ENCODE data around the gene INHBE.
A peak's percentile ranks its signal among the peaks of the same experiment; 100 is the strongest.
"Not testable (repeated sequence)": the region's sequence is repeated elsewhere in the genome, so short reads cannot be mapped to it uniquely, and the experiment has no call there.

The INHBE gene

DNA sequence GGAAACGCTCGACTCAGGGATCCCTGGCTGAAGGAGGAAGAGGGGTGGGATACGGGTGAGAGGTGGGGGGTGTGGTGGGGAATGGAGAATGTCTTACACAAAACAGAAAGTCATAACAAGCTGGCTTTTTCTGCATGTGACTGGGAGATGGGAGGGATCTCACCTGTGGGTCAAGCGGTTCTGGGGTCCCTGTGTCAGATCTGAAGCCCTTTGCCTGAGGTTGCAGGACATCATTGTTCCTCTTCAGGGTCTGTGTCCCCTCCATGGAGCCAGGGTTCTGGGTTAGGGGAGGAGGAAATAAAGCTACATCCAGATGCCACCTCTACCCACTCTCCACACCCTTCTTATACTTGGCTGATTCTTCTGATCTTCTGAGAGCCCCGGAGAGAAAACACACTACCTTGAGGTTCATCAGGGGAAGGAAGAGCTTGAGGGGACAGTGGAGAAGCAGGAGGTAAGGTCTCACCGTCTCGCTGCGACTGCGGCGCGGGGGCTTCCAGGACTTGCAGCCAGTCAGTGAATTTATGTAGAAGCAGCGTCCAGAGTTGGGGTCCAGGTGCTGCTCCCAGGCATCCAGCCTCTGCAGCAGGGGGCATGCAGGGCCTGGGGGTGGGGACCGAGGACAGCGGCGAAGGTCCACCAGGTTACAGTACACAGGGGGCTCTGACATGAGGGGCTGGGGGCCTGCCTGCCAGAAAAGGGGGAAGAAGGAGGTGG, 22.0 kb downstream of the INHBE start:
- no peak for DNase-seq

DNA sequence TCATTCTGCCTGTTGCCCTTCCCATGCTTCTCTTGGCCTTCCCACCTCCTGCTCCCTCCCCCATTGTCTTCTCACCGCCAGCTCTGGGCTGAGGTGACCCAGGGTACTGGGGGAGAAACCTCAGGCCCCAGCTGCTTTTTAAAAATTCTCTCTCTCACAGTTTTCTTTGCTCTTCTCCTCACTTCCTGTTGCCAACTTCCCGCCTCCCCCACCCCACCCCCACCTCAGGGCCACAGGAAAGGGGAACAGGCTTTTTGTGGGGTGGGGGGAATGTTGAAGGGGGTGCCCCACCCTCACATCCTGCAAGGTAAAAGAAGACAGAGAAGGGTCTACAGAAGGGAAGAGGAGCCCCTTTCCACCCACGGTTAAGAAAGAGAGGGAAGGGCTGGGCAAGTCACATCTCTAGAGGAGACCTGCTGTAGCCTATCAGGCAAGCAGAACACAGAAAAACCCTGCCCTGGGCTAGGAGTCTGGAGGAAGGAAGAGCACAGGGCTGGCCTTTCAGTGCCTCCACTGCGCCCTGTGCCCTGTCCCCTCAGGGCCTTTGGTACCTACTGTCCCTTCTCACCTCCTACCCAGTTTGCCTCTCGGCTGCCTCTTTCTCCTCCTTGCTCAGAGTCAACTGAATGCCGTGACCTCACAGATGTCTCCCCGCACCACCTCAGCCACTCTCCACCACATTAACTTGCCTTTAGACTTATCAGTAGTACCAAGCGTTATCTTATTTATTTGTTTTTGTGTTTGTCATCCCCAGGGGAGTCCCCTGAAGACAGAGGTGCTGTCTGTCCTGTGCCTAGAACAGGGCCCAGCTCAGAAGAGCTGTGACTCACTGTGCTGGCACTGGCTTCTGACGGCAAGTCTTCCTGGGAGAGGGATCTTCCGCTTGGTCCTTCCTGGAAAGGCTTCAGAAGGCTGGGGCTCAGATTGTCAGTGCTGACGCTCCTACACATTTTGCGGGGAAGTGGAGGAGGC, 22.9 kb downstream of the INHBE start:
- peak; percentile 82 for DNase-seq

DNA sequence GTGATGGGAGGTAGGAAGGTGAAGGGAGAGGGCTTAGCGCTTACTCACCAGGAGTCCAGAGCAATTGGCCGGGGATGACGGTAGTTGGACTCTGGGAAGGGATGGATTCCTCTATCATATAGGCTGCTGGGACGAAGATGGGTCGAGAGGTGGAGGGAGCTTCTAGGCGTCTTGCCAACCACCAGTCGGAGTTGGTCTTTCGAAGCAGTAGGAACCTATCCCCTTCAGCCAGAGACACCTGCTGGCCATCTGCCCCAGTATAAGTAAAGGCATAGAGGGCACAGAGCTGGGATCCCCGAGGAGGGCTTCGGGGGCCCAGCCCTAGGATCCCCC, 23.9 kb downstream of the INHBE start:
- DNase-seq: no peak

DNA sequence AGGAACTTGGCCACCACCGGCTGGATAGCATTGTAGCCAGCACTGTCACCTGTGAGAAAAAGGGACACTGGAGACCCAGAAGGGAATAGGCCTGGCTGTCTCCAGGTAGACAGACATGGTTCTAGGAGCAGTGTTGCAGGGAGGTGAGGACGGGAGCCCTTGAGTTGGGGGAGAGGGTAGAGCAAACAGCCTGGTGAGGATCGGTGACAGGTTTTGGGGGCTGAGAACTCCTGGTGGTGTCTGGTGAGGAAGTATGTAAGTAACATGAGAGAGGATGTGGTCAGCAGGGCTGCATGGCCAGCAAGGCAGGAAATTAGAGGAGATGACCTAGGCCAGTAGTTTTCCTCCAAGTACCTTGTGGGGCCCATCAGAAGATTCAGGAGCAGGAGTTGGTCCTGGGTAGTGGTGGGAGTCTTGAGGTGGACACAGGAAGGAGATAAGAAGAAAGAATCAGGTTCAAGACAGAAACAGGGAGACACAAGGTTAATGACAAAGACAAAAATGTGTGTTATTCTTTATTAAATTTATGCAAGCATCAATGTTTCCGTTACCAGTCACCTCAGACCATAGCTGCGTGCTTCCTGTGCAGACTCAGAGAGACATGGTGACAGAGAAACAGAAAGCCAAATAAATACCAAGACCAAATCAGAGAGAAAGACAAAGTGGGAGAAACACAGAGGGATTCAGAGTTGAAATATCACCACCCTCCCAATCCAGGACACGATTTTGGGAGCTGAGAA, 24.4 kb downstream of the INHBE start, which contains the start of gene ARHGAP9:
ARHGAP9 (minus strand) TSS at position 491 of the 740 bp plus-strand sequence; CDS start at position 31, 460 bp downstream.
- peak; percentile 65 for DNase-seq

DNA sequence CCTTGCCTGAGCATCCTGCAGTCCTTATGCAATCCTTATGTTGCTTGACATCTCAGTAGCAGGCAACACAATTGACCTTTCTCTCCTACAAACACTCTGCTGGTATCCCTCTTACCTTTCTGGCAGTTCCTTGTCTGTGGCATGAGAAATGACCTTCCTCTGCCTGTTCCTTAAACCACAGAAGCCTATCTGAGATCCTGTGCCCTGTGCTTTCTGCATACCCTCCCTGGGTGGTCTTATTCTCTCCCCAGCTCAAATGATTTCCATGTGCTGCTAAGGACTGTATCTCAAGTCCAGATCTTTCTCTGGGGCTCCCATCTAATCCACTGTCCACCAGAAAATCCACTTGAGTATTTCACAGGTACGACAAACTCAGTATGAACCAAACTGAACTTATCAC, 26.6 kb downstream of the INHBE start:
- no peak for DNase-seq

DNA sequence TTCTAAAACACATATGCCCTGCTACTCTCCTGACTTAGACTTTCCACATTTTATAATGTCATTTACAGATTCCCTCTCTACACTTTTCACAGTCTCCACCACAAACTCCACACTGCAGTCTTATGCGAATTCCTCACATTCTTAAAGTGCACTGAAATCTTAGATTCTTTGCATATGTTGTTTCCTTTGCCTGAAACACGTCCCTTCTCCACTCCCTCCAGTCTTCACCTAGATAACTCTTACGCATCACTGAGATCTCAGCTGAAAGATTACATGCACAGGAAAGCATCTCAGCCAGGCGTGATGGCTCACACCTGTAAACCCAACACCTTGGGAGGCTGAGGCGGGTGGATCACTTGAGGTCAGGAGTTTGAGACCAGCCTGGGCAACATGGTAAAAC, 28.4 kb downstream of the INHBE start:
- DNase-seq: no peak

DNA sequence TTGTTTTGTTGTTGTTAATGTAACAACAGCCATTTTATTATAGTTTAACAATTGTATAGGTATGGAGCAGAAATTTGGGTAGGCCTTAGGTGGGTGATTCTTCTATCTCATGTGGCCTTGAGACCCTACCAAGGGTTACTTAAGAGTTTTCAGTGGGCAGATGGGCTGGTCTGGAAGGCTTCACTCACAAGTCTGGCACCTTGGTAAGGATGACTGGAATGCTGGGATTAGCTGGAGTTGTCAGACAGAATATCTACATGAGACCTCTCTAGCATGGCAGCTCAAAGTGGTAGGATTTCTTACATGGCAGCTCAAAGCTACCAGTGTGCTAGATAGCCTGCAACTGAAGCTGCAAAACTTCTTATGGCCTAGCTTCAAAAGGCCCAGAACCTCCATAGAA, 30.6 kb downstream of the INHBE start:
- DNase-seq: no peak

DNA sequence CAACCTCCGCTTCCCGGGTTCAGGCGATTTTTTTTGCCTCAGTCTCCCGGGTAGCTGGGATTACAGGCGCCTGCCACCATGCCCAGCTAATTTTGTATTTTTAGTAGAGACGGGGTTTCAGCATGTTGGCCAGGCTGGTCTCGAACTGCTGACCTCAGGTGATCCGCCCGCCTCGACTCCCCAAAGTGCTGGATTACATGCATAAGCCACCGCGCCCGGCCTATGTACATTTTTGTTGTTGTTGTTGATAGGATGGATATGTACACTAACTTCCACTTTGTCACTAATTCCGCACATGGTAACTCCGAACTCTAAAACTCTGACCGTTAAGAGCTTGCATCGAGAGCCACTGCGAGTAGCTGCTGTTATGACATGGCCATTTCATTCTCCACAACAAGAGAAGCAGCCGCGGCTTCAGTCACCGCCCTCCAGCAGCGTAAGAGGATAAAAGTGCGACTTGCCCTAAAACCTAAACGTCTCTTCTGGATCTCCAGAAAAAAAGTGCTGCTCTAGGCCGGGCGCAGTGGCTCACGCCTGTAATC, 32.0 kb downstream of the INHBE start:
- DNase-seq: no peak

DNA sequence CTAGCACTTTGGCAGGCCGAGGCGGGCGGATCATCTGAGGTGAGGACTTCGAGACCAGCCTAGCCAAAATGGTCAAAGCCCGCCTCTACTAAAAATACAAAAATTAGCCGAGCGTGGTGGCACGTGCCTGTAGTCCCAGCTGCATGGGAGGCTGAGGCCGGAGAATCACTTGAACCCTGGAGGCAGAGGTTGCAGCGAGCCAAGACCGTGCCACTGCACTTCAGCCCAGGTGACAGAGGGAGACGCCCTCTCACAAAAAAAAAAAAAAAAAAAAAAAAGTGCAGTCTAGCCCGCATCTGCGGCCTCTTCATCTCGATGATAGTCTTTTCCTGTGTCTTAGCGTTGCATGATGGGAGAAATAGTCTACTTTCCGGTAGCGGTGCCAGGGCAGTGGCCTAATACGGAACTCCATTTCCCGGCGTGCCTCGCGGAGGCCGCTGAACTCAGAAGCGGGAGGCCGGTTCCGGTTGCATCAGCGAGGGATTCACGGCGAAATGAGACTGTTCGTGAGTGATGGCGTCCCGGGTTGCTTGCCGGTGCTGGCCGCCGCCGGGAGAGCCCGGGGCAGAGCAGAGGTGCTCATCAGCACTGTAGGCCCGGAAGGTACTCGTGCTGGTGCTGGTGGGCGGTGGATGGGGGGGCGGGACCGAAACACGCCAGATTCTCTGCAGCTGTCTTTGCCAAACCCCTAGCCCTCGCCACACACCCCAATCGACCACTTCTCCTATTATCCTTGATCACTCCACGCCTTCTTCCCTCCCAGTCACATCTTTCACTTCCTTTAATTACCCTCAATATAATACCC, 32.7 kb downstream of the INHBE start, which contains the start of gene MARS1:
MARS1 (plus strand) TSS at position 472 of the 805 bp plus-strand sequence; CDS start at position 495, 23 bp downstream.
- DNase-seq: peak; percentile 99

DNA sequence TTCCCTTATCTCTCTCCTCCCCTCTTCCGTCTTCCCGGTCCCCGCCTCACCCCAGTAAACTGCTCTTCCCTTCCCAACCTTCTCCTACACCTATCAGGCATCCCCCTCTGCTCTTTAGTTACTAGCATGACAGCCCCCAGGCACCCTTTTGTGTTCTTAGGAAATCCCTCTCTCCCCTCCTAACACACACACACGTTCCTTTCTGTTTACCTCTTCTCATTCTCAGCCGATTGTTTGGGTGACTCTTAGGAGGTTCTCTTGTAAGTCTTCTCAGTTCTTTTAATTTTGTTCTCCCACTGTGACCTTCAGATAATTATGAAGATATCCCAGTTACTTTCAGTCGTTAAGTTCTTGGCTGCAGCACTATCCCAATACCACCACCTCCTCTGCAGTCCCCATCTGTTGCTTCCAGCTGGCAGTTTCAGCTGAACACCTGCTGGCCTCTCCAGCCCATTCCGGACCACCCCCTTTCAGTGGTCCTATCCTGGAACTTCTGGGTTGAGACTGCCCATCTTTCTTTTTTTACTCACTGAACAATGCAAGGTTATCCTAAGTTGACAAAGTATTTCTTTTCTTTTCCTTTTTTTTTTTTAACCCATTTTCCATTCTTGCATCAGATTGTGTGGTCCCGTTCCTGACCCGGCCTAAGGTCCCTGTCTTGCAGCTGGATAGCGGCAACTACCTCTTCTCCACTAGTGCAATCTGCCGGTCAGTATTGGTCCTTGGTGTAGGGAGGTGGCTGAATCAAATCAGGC, 33.5 kb downstream of the INHBE start:
- no peak for DNase-seq

DNA sequence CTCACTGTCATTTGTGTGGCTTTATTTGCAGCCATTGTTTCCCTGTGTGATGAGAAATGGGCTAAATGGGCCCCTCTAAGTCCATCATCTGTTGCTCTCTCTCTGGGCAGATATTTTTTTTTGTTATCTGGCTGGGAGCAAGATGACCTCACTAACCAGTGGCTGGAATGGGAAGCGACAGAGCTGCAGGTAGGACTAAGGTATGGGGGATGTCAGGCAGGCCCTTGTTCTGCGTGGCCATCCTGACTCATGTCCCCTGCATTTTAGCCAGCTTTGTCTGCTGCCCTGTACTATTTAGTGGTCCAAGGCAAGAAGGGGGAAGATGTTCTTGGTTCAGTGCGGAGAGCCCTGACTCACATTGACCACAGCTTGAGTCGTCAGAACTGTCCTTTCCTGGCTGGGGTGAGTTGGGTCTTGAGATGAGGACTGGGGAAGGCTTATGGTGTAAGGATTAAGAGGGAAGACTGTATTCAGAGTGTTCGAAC, 34.1 kb downstream of the INHBE start:
- no peak for DNase-seq

DNA sequence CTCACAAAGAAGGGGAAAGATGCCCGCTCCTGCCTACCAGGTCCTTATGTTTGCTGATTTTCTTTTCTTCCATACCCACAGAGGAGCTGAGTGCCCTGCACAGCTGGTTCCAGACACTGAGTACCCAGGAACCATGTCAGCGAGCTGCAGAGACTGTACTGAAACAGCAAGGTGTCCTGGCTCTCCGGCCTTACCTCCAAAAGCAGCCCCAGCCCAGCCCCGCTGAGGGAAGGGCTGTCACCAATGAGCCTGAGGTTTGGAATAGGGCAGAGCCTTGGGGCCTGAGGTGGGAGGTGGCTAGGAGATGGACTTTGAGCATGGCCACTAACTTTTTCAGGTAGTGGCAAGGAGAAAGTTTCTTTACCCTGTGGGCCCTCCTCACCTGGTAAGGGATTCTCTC, 35.0 kb downstream of the INHBE start:
- DNase-seq: no peak

DNA sequence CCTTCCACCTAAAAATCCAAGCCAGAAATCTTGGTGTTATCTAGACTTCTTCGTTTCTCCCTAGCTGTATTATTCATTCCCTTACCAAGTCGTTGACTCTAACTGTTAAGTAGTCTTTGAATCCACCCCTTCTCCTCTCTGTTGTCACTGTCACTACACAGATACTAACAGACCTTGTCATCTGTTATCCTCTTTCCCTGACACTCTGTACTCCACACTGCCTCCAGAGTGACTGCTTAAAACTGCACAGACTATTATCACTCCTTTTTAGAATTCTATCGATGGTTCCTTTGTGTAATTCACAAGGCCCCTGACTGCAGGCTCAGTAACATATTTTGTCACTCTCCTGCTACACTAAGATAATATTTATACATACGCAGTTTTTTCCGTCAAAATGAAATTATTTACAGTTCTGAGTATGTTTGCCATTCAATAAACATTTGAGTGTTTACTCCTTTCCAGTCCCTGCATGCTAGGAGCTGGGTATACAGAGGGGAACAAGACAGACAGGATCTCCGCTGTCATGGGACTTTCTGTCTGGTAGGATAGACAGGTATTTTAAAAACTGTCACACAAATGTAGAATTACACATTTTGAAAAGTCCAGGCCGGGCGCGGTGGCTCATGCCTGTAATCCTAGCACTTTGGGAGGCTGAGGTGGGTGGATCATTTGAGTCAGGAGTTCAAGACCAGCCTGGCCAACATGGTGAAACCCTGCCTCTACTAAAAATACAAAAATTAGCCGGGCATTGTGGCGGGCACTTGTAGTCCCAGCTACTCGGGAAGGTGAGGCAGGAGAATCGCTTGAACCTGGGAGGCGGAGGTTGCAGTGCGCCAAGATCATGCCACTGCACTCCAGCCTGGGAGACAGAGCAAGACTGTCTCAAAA, 36.5 kb downstream of the INHBE start:
- DNase-seq: peak; percentile 76

DNA sequence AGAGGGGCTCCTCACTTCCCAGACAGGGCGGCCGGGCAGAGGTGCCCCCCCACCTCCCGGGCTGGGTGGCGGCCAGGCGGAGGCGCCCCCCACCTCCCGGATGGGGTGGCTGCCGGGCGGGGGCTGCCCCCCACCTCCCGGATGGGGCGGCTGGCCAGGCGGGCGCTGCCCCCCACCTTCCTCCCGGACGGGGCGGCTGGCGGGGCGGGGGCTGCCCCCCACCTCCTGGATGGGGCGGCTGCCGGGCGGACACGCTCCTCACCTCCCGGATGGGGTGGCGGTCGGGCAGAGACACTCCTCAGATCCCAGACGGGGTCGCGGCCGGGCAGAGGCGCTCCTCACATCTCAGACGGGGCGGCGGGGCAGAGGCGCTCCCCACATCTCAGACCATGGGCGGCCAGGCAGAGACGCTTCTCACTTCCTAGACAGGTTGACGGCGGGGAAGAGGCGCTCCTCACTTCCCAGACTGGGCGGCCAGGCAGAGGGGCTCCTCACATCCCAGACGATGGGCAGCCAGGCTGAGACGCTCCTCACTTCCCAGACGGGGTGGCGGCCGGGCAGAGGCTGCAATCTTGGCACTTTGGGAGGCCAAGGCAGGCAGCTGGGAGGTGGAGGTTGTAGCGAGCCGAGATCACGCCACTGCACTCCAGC, 40.1 kb downstream of the INHBE start:
- DNase-seq: not testable (repeated sequence)

DNA sequence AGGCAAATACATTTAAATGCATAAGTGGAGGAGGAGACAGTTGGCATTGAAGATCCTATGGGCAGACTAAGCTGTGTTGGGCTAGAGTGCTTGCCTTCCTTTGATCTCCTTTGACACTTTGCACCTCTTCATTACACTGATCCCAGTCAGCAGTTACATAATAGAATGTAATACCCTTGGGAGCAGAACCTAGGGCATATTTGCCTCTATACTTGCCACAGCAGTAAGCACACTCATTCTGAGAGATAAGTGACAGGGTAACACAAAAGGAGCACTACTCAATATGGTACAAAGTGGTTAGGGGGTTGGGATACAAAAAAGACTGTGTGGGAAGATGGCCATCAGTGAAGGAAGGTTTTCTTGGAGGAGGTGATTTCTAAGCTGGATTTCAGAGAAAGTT, 41.7 kb downstream of the INHBE start:
- no peak for DNase-seq

DNA sequence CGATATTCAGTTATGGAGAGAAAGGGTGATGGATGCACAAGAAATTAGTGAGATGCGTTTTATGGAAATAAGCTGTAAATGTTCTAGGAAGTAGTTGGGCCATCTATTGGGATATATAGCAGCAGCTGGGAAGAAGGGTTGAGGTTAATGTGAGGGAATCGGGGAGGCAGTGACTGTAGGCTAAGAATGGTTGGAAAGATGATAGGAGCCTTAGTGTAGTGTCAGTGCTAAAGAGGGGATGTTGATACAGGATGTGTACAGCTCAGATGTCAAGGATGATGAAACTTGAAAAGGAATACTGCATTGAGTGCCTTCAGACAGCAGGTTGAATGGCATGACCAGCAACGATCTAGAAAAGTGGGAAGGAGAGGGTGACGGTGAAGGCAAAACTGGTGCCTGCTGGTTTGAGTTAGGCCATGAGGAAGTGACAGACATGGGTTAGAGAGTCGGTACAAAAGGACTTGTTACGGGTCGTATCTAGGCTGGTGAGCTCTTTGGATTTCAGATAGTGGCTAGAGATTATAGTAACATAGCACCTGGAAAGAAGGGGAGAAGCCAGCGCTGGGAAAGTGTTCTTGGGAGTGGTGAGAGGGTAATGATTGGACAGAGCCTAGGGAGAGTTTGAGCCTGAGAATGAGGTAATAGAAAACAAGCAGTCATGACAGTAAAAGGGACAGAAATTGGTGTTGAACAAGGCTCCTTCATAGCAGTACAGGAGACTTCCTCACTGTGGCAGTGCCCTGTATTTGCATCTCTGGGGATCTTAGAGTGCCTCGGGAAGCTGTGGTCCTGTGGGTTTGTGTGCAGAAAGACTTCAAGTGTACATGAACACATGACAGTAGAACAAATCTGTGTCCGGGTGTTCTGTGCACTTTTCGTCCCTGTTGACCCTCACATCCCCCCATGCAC, 42.4 kb downstream of the INHBE start:
- no peak for DNase-seq

DNA sequence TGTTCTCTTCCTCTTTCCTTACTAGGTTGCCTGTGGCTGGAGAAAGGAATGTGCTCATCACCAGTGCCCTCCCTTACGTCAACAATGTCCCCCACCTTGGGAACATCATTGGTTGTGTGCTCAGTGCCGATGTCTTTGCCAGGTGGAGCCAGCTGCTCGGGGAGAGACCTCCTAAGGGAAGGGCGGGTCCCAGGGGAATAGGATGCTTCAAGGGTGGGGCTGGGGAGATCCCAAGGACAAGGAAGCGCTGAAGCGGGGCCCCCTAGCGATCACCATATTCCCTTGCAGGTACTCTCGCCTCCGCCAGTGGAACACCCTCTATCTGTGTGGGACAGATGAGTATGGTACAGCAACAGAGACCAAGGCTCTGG, 43.0 kb downstream of the INHBE start:
- no peak for DNase-seq

DNA sequence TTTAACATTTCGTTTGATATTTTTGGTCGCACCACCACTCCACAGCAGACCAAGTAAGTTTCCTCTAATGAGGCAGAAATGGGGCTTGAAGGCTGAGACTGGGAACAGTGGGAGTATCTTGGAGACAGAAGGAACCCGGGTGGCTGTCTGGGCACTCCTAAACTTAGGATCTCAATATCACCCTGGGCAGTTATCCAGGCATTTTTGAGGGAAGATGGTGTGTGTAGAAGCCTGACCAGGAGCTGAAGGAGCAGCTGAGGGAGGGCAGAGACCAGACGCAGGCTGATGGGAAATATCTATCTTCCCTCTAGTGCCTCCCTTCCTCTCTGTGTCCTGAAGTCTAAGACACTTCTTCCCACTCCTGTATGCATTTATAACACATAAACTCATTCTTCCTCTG, 43.5 kb downstream of the INHBE start:
- no peak for DNase-seq
